GM19240 (cell line): ENCODE results near the gene VAMP5.
"Not testable (repeated sequence)": the region's sequence is repeated elsewhere in the genome, so short reads cannot be mapped to it uniquely, and the experiment has no call there.

Experiments used
- DNase-seq: peaks from one replicate; pipeline ENCODE4 v3.0.0; 2011; ENCODE audit warnings: low spot score; ENCODE audit not compliant: insufficient read length

Gene VAMP5

GRCh38 chr2:85583667-85584353 is 421 bp upstream of the VAMP5 start:
- DNase-seq: peak; percentile 70

GRCh38 chr2:85584857-85585780 is 888 bp downstream of the VAMP5 start:
- no peak for DNase-seq

- DNase-seq: no peak
Measured at GRCh38 chr2:85585781-85586105, 1.5 kb downstream of the VAMP5 start.

GRCh38 chr2:85588236-85588635 is 4.0 kb downstream of the VAMP5 start:
- DNase-seq: no peak

- DNase-seq: no peak
Measured at GRCh38 chr2:85588645-85589044, 4.4 kb downstream of the VAMP5 start.

GRCh38 chr2:85589181-85589580 is 5.0 kb downstream of the VAMP5 start:
- DNase-seq: no peak

GRCh38 chr2:85589982-85590791 is 6.0 kb downstream of the VAMP5 start:
- DNase-seq: no peak

GRCh38 chr2:85590950-85591349 is 6.7 kb downstream of the VAMP5 start:
- DNase-seq: no peak

- DNase-seq: no peak
Measured at GRCh38 chr2:85591563-85591962, 7.3 kb downstream of the VAMP5 start.

- not testable (repeated sequence) for DNase-seq
Measured at GRCh38 chr2:85592299-85592698, 8.1 kb downstream of the VAMP5 start.

GRCh38 chr2:85593023-85593422 is 8.8 kb downstream of the VAMP5 start:
- no peak for DNase-seq

- no peak for DNase-seq
Measured at GRCh38 chr2:85594715-85595300, 10.6 kb downstream of the VAMP5 start.

GRCh38 chr2:85595301-85596025 is 11.2 kb downstream of the VAMP5 start, which contains the start of gene RNF181:
TSS of gene RNF181 (plus strand) at chr2:85595745. CDS start at chr2:85595764, 19 bp downstream.
- DNase-seq: peak; percentile 97

GRCh38 chr2:85596026-85596333 is 11.7 kb downstream of the VAMP5 start:
- DNase-seq: no peak

- no peak for DNase-seq
Measured at GRCh38 chr2:85596486-85597143, 12.4 kb downstream of the VAMP5 start.

- DNase-seq: no peak
Measured at GRCh38 chr2:85597241-85597640, 13.0 kb downstream of the VAMP5 start.

- no peak for DNase-seq
Measured at GRCh38 chr2:85598594-85599340, 14.5 kb downstream of the VAMP5 start.

GRCh38 chr2:85599468-85600234 is 15.4 kb downstream of the VAMP5 start:
- no peak for DNase-seq

- no peak for DNase-seq
Measured at GRCh38 chr2:85600235-85600575, 16.0 kb downstream of the VAMP5 start.
